Endothelial cell (in vitro differentiated cells): ENCODE measurements around the gene KCNS1. TPM values are rescaled to one million over a fixed set of nuclear protein-coding genes. Genes with fewer than 3 reads are reported as not detected.

ENCODE experiments used
- DNase-seq: peaks from one replicate; pipeline ENCODE4 v3.0.0; 2021; ENCODE audit warnings: low spot score
- H3K27ac Mint-ChIP-seq: one replicate; pipeline ENCODE4 v1.8.0; 2021; ENCODE audit warnings: mixed read lengths, inconsistent platforms; ENCODE audit not compliant: unreplicated experiment
- H3K27me3 Mint-ChIP-seq: one replicate; pipeline ENCODE4 v1.8.0; 2021; ENCODE audit warnings: mild to moderate bottlenecking, moderate library complexity, mixed read lengths, inconsistent platforms; ENCODE audit not compliant: unreplicated experiment
- H3K36me3 Mint-ChIP-seq: one replicate; pipeline ENCODE4 v1.8.0; 2021; ENCODE audit warnings: mild to moderate bottlenecking, low read depth, mixed read lengths, inconsistent platforms; ENCODE audit not compliant: unreplicated experiment
- H3K4me1 Mint-ChIP-seq: one replicate; pipeline ENCODE4 v1.8.0; 2021; ENCODE audit warnings: mild to moderate bottlenecking, mixed read lengths, inconsistent platforms; ENCODE audit not compliant: unreplicated experiment
- H3K4me3 Mint-ChIP-seq: one replicate; pipeline ENCODE4 v1.8.0; 2021; ENCODE audit warnings: mild to moderate bottlenecking, mixed read lengths, inconsistent platforms; ENCODE audit not compliant: unreplicated experiment
- H3K9me3 Mint-ChIP-seq: one replicate; pipeline ENCODE4 v1.8.0; 2021; ENCODE audit warnings: mixed read lengths, inconsistent platforms; ENCODE audit not compliant: unreplicated experiment
- total RNA-seq: library from RNA; stranded (reverse); fragmentation: NEBNext Ultra II Directional; extraction: Animal tissue kit (Norgen Biotek cat#: 25700); gene quantifications from one replicate; pipeline ENCODE4 v1.2.1, GENCODE V29; 2021; ENCODE audit not compliant: unreplicated experiment
- TF ChIP-seq, protein P1 (sequence below): fragments of 200-600 bp; sonication (generic); IDR thresholded peaks from one replicate; pipeline ENCODE4 v1.5.0; 2021; ENCODE audit warnings: antibody characterized with exemption; ENCODE audit not compliant: unreplicated experiment

The KCNS1 gene
- total RNA-seq, 1 donor from 2014 or later = 0.10 TPM

DNA sequence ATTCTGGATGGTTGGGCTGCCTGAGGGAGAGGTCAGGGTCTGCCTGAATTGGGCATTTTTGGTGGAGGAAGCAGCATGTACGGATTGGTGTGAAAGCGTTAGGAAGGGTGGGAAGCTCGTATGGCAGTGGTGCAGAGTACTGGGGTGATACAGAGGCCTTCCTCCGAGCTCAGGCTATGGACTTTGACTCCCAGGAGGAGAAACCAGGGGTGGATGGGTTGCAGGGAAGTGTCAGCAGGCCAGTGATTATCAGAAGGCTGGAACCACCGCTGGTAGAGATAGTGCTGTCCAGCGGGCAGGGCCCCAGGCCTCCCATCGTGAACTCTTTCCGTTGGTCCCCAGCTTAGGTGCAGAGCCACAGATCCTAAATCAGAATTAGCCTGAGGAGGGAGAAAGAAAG is 8.7 kb upstream of the KCNS1 start:
- Mint-ChIP-seq H3K9me3 (no peaks in the 10 kb centered on the region), H3K27ac (no peak overlapping the region), H3K4me3 (no peak overlapping the region), H3K27me3 (peaks cover 8% of the 10 kb centered on the region), H3K36me3 (no peaks in the 10 kb centered on the region), H3K4me1 (peaks cover 2% of the 10 kb centered on the region)
- no peak for DNase-seq
- TF ChIP-seq, protein P1, sequence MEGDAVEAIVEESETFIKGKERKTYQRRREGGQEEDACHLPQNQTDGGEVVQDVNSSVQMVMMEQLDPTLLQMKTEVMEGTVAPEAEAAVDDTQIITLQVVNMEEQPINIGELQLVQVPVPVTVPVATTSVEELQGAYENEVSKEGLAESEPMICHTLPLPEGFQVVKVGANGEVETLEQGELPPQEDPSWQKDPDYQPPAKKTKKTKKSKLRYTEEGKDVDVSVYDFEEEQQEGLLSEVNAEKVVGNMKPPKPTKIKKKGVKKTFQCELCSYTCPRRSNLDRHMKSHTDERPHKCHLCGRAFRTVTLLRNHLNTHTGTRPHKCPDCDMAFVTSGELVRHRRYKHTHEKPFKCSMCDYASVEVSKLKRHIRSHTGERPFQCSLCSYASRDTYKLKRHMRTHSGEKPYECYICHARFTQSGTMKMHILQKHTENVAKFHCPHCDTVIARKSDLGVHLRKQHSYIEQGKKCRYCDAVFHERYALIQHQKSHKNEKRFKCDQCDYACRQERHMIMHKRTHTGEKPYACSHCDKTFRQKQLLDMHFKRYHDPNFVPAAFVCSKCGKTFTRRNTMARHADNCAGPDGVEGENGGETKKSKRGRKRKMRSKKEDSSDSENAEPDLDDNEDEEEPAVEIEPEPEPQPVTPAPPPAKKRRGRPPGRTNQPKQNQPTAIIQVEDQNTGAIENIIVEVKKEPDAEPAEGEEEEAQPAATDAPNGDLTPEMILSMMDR = no peak

DNA sequence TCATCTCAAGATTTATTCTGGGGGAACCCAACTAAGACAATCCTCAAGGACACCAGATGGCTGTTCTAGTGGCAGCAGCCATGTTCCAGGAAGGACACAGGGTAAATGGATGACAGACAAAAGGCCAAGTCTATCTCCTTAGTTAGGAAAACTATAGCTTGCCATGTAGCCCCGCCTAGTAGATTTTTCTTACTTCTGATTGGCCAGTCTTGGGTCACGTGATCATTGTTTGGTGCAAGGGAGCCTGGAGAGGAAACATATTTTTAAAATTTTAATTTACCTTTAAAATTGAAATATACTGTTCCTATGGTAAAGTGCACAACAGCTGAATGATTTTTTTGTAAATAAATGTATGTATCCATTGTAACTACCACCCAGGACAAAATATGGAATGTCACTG is 4.4 kb upstream of the KCNS1 start:
- H3K27ac Mint-ChIP-seq = no peak overlapping the region
- H3K27me3 Mint-ChIP-seq = peaks cover 11% of the 10 kb centered on the region
- no peaks in the 10 kb centered on the region for H3K4me1 Mint-ChIP-seq
- no peaks in the 10 kb centered on the region for H3K9me3 Mint-ChIP-seq
- no peak overlapping the region for H3K4me3 Mint-ChIP-seq
- TF ChIP-seq, protein P1 = no peak
- no peak for DNase-seq
- no peaks in the 10 kb centered on the region for H3K36me3 Mint-ChIP-seq

DNA sequence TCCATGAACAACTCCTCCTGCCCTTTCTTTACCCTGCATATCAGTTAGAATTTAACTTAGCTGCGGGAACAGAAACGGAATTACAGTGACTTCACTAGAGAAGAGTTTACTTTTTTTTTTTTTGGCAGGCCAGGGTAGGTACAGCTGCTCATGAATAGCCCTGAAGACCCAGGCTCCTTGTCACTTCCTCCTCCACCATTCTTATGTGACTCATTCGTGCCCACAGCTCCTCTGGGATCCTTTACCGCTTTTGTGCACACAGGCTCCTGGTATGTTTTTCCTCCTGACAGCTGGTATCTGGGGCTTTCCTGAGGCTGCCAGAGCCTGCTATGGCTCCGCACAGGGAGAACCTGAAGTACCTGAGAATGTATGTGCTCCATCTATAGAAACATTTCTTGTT is 3.9 kb upstream of the KCNS1 start:
- H3K27me3 Mint-ChIP-seq = peaks cover 12% of the 10 kb centered on the region
- no peaks in the 10 kb centered on the region for H3K4me1 Mint-ChIP-seq
- TF ChIP-seq, protein P1 = no peak
- H3K4me3 Mint-ChIP-seq = no peak overlapping the region
- no peaks in the 10 kb centered on the region for H3K9me3 Mint-ChIP-seq
- H3K27ac Mint-ChIP-seq = no peak overlapping the region
- H3K36me3 Mint-ChIP-seq = no peaks in the 10 kb centered on the region
- DNase-seq = no peak

DNA sequence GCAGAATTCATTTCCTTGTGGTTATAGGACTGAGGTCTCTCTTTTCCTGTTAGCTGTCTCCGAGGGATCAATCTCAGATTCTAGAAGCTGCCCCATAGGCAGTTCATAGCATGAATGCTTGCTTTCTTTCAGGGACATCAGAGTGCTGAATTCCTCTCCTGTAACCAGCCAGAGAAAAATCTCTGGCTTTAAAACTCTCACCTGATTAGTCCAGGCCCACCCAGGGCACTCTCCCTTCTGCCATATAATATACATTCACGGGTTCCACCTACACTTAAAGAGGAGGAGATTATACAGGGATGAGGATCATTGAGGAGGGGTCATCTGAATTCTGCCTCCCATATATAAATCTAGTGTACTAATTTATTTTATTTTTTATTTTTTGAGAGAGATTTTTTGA is 2.1 kb upstream of the KCNS1 start:
- H3K27ac Mint-ChIP-seq = no peak overlapping the region
- no peak overlapping the region for H3K4me3 Mint-ChIP-seq
- no peaks in the 10 kb centered on the region for H3K4me1 Mint-ChIP-seq
- TF ChIP-seq, protein P1 = no peak
- no peak for DNase-seq
- no peaks in the 10 kb centered on the region for H3K36me3 Mint-ChIP-seq
- H3K27me3 Mint-ChIP-seq = peaks cover 16% of the 10 kb centered on the region
- no peaks in the 10 kb centered on the region for H3K9me3 Mint-ChIP-seq

DNA sequence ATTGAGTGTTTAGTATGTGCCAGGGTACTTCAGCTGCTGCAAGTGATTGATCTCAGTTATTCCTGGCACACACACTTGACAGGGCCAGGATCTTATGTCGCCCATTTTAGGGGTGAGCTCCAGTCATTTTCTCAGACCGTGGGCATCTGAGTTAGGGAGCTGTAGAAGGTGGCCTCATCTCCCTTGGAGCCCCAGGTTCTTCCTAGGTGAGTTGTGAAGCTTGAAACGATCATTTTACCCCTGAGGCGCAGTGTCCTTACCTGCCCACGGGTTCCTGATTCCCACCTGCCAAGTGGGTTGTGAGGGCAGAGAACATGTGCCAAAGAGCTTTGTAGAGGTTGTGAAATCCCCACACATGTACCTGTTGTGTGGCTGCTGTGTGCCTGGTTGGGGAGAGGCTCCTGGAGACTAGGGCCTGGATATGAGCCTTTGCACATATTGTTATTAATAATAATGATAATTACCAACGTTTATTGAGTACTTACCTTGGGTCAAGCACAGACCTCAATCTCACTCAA is 465 bp upstream of the KCNS1 start:
- no peaks in the 10 kb centered on the region for H3K9me3 Mint-ChIP-seq
- no peak overlapping the region for H3K4me3 Mint-ChIP-seq
- no peak for DNase-seq
- peaks cover 19% of the 10 kb centered on the region for H3K27me3 Mint-ChIP-seq
- TF ChIP-seq, protein P1 = no peak
- no peaks in the 10 kb centered on the region for H3K36me3 Mint-ChIP-seq
- peaks cover 3% of the 10 kb centered on the region for H3K4me1 Mint-ChIP-seq
- H3K27ac Mint-ChIP-seq = no peak overlapping the region
